Raji (cell line): ENCODE measurements around the gene TSPAN18.

Experiments
- POLR2A ChIP-seq: IDR thresholded peaks from 2 replicates; pipeline ENCODE4 v1.6.1; 2011; ENCODE audit warnings: low read depth, low read length, control low read depth; ENCODE audit not compliant: insufficient read depth

Gene TSPAN18

GRCh38 chr11:44852952-44853351 lies 126.2 kb downstream of the TSPAN18 start:
- no peak for TF ChIP-seq POLR2A

GRCh38 chr11:44853666-44854065 lies 126.9 kb downstream of the TSPAN18 start:
- no peak for TF ChIP-seq POLR2A

GRCh38 chr11:44854086-44854485 lies 127.3 kb downstream of the TSPAN18 start:
- no peak for TF ChIP-seq POLR2A

- no peak for TF ChIP-seq POLR2A
These were observed 128.2 kb downstream of the TSPAN18 start for GRCh38 chr11:44854741-44855492.

- TF ChIP-seq POLR2A = no peak
These were observed 128.7 kb downstream of the TSPAN18 start for GRCh38 chr11:44855493-44855849.

GRCh38 chr11:44857490-44858090 lies 130.8 kb downstream of the TSPAN18 start:
- no peak for TF ChIP-seq POLR2A

GRCh38 chr11:44858796-44859527 lies 132.2 kb downstream of the TSPAN18 start:
- TF ChIP-seq POLR2A = no peak

GRCh38 chr11:44859528-44859925 lies 132.8 kb downstream of the TSPAN18 start:
- TF ChIP-seq POLR2A = no peak

GRCh38 chr11:44860346-44860745 lies 133.6 kb downstream of the TSPAN18 start:
- TF ChIP-seq POLR2A = no peak

GRCh38 chr11:44861849-44862557 lies 135.2 kb downstream of the TSPAN18 start:
- no peak for TF ChIP-seq POLR2A

GRCh38 chr11:44862558-44863101 lies 135.9 kb downstream of the TSPAN18 start:
- TF ChIP-seq POLR2A = no peak

- TF ChIP-seq POLR2A = no peak
These were observed 136.5 kb downstream of the TSPAN18 start for GRCh38 chr11:44863231-44863630.

GRCh38 chr11:44865866-44866272 lies 139.1 kb downstream of the TSPAN18 start:
- TF ChIP-seq POLR2A = no peak

GRCh38 chr11:44866286-44866685 lies 139.5 kb downstream of the TSPAN18 start:
- no peak for TF ChIP-seq POLR2A

GRCh38 chr11:44868021-44868420 lies 141.3 kb downstream of the TSPAN18 start:
- no peak for TF ChIP-seq POLR2A

GRCh38 chr11:44868455-44869421 lies 142.0 kb downstream of the TSPAN18 start:
- TF ChIP-seq POLR2A = no peak
